Measurements from ENCODE around the gene TMEM132C.

- no peak for TF ChIP-seq CHD2 (IDR thresholded peaks at IDR 0.05; ENCODE audit: low read length, partially characterized antibody)
- TF ChIP-seq, protein P1, sequence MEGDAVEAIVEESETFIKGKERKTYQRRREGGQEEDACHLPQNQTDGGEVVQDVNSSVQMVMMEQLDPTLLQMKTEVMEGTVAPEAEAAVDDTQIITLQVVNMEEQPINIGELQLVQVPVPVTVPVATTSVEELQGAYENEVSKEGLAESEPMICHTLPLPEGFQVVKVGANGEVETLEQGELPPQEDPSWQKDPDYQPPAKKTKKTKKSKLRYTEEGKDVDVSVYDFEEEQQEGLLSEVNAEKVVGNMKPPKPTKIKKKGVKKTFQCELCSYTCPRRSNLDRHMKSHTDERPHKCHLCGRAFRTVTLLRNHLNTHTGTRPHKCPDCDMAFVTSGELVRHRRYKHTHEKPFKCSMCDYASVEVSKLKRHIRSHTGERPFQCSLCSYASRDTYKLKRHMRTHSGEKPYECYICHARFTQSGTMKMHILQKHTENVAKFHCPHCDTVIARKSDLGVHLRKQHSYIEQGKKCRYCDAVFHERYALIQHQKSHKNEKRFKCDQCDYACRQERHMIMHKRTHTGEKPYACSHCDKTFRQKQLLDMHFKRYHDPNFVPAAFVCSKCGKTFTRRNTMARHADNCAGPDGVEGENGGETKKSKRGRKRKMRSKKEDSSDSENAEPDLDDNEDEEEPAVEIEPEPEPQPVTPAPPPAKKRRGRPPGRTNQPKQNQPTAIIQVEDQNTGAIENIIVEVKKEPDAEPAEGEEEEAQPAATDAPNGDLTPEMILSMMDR (IDR thresholded peaks at IDR 0.05): no peak
- no peak for TF ChIP-seq NR3C1 (IDR thresholded peaks at IDR 0.05)
- no peak for TF ChIP-seq POLR2A (IDR thresholded peaks at IDR 0.05; ENCODE audit: low read length)
- TF ChIP-seq USF2 (IDR thresholded peaks at IDR 0.05): no peak
- TF ChIP-seq BCL3 (IDR thresholded peaks at IDR 0.05): no peak
- no peak for TF ChIP-seq RAD21 (conservative IDR thresholded peaks at IDR 0.05 in 1 of 2, IDR thresholded peaks at IDR 0.05 in 1 of 2)
- TF ChIP-seq, protein P2, sequence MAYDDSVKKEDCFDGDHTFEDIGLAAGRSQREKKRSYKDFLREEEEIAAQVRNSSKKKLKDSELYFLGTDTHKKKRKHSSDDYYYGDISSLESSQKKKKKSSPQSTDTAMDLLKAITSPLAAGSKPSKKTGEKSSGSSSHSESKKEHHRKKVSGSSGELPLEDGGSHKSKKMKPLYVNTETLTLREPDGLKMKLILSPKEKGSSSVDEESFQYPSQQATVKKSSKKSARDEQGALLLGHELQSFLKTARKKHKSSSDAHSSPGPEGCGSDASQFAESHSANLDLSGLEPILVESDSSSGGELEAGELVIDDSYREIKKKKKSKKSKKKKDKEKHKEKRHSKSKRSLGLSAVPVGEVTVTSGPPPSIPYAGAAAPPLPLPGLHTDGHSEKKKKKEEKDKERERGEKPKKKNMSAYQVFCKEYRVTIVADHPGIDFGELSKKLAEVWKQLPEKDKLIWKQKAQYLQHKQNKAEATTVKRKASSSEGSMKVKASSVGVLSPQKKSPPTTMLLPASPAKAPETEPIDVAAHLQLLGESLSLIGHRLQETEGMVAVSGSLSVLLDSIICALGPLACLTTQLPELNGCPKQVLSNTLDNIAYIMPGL (CRISPR knock-in tag; IDR thresholded peaks at IDR 0.05; ENCODE audit: borderline replicate concordance): no peak
Measured at GRCh38 chr12:128586451-128587029, 319.6 kb downstream of the TMEM132C start.
